HFF-Myc (cell line): ENCODE results near the gene DIDO1.

Experiments used
- DNase-seq: peaks from one replicate; pipeline ENCODE4 v3.0.0-alpha.2; 2011; ENCODE audit warnings: low read depth; ENCODE audit errors: extremely low read depth
- H3K4me3 ChIP-seq: replicated peaks from 2 replicates; pipeline ENCODE4 v1.5.1; 2011; ENCODE audit warnings: low read depth, mild to moderate bottlenecking, control low read depth, low read length
- CTCF ChIP-seq: IDR thresholded peaks from 2 replicates; pipeline ENCODE4 v1.5.1; 2012; ENCODE audit warnings: mild to moderate bottlenecking, low read depth, low read length, control low read depth; ENCODE audit errors: missing control alignments

The DIDO1 gene

GRCh38 chr20:62966212-62967148 lies 40.2 kb upstream of the DIDO1 start:
- TF ChIP-seq CTCF, result no peak
- DNase-seq, result no peak
- no peak overlapping the region for H3K4me3 ChIP-seq

GRCh38 chr20:62965363-62965771 lies 39.1 kb upstream of the DIDO1 start:
- no peak overlapping the region for H3K4me3 ChIP-seq
- DNase-seq, result no peak
- no peak for TF ChIP-seq CTCF

DNA sequence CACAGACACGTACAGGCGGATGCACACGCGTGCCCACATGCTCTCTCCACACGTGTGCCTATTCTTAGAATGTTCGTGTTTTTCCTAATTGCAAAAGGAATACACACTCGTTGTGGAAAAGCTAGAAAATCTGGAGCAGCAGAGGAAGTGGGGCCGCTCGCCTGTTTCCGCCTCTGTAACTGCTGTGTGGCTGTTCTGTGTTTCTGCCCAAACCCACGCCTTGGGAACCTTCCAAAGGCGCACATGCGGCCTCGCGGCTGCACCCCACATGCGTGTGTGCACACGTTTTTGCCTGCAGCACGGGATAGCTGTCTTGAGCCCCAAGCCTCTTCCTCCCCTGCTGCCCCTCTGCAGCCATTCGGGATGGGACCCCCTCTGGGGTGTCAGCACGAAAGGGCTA lies 38.4 kb upstream of the DIDO1 start:
- no peak overlapping the region for H3K4me3 ChIP-seq
- TF ChIP-seq CTCF, result no peak
- no peak for DNase-seq

- DNase-seq, result no peak
- no peak for TF ChIP-seq CTCF
- H3K4me3 ChIP-seq, result no peak overlapping the region
These were observed 37.5 kb upstream of the DIDO1 start for GRCh38 chr20:62963614-62964397.

- no peak for TF ChIP-seq CTCF
- DNase-seq, result no peak
- H3K4me3 ChIP-seq, result no peak overlapping the region
These were observed 36.7 kb upstream of the DIDO1 start for GRCh38 chr20:62962891-62963613.

- DNase-seq, result no peak
- H3K4me3 ChIP-seq, result no peak overlapping the region
These were observed 36.0 kb upstream of the DIDO1 start for GRCh38 chr20:62962221-62962879.

More at GRCh38 chr20:62962221-62962879, 36.0 kb upstream of the DIDO1 start:
- TF ChIP-seq CTCF, result no peak
